Cardiac septum (tissue), 1 donor: ENCODE results near the gene ERAS. TPM values are rescaled to one million over a fixed set of nuclear protein-coding genes. Genes with fewer than 3 reads are reported as not detected.
"Not testable (repeated sequence)": the region's sequence is repeated elsewhere in the genome, so short reads cannot be mapped to it uniquely, and the experiment has no call there.

ENCODE experiments used
- DNase-seq: peaks from one replicate; pipeline ENCODE4 v3.0.0-alpha.2; 2020; ENCODE audit warnings: low spot score
- intact Hi-C: fragments of 100-400 bp; cut with DNase I; formaldehyde crosslinking; loops from one replicate; pipeline ENCODE4 v1.14.0; 2022
- total RNA-seq: library from RNA; stranded (reverse); fragmentation: NEBNext Ultra II Directional; extraction: Animal tissue kit (Norgen Biotek cat#: 25700); gene quantifications from one replicate; pipeline ENCODE4 v1.2.1, GENCODE V29; 2021
- donor health status: DM: no; HTN: no; CAD: no.

ERAS gene
- total RNA-seq, 1 donor from 2014 or later, result not detected

DNA sequence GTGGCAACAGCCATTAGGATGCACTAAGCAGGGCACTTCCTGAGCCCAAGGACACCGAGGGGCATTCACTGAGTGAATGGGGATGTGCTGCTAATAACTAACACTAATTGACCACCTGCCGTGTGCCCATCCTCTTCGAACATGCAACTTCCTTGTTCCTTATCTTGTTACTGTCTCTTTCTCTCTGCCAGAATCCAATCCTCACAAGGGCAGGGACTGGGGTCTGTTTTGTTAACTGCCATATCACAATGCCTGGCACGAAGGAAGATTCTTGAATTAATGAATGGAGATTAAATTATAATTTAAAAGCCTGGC is 1.3 kb downstream of the ERAS start:
- no peak for DNase-seq
- intact Hi-C loops, result no loop called here

DNA sequence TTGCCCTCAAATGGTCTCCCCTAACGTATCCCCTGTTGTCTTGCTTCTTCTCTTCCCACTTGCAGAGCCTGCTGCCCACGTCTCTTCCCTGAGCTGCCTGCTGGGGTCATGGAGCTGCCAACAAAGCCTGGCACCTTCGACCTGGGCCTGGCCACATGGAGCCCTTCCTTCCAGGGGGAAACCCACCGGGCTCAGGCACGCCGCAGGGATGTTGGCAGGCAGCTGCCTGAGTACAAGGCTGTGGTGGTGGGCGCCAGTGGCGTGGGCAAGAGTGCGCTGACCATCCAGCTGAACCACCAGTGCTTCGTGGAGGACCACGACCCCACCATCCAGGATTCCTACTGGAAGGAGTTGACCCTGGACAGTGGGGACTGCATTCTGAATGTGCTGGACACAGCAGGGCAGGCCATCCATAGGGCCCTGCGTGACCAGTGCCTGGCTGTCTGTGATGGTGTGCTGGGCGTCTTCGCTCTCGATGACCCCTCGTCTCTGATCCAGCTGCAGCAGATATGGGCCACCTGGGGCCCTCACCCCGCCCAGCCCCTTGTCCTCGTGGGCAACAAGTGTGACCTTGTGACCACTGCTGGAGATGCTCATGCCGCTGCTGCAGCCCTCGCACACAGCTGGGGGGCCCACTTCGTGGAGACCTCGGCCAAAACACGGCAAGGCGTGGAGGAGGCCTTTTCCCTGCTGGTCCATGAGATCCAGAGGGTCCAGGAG is 2.9 kb downstream of the ERAS start:
- intact Hi-C loops, result no loop called here

DNA sequence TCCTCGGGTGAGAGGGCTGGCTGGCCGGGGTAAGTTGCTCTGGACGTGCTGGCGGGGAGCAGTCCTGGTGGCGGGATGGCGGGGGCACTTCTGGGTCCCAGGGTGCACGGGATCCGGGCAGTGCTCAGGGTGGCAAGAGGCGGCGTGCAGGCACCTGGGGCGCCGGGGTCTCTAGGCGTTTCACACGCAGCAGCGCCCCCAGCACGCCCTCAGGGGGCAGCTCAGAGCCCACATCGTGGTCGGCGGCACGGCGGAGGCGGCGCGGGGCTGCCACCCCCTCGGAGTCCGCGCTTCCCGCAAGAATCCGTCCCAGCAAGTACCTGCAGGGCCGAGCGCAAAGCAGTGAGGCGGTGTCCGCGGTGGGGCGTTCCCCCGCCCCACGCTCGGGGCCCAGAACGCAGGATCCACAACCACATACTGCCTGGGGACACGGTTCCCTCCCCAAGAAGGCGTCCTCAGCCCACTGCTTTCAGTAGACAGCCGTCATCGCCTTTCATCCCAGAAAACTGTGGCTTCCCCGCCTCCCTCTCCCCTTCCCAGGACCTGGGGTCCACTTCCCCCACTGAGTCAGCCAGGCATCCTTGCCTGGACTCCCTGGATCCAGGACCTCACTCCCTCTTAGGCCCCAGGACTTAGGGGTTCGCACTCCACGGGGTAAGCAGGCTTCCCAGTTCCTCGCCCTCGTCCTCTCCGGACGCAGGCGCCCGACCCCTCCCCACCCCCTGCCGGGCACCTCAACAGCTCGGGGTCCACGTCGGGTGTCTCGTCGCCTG is 5.0 kb downstream of the ERAS start:
- intact Hi-C loops, result no loop called here
- no peak for DNase-seq

More for the DNA sequence above, 2.9 kb downstream of the ERAS start:
- DNase-seq, result no peak

DNA sequence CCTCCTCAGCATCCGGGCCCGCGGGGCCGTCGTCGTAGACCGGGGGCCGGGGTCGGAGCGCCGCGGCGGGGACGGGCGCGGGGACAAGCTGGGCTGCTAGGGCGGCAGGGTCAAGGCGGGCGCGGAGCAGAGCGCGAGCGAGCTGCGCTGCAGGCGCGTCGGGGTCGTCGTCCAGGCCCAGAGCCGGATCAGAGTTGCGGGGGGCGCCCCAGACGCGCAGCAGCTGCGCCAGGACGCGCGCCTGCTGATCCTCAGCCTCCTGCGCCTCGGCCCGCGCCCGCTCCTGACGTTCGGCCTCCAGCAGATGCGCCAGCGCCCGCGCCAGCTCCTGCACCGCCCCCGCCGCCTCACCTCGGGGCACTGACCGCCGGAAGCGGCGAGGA is 5.6 kb downstream of the ERAS start:
- intact Hi-C loops, result no loop called here
- no peak for DNase-seq

DNA sequence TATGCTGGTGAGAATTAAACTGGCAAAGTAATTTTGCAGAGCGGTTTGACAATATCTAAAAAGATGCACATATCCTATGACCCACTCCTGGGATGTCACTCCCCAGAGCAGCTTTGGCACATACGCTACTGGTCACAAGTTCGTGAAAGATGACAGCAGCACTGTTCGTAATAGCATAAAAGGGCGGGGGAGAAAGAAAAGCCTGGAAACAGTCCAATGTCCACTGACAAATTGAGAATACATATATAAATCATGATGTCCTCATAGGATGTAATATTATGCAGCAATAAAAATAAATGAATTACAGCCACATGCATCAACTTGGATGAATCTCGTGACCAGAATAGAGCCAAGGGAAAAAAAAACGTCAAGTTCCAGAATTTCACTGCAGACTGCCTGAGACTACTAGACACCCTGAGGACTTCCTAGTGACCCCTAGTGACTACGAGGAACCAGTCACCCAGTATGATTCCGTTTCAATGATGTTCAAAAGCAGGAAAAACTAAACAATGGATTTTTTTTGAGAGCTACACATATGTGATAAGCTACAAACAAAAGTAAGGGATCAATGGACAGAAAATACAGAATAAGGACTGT is 7.3 kb downstream of the ERAS start:
- intact Hi-C loops, result no loop called here
- DNase-seq, result no peak

DNA sequence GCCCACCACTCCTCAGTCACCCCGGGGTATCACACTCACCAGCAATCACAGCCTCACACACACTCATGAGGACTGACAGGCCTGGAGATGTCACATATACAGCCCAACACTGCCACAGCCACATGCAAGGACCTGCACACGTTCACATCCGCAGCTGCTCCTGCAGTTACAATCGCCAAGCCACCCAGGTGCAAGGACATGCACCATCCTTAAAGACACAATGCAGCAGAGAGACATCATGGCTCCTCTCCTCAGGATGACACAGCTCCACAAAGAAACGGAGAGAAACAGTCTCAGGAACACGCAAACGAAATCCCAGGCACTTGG is 8.0 kb downstream of the ERAS start:
- DNase-seq, result no peak
- intact Hi-C loops, result no loop called here

DNA sequence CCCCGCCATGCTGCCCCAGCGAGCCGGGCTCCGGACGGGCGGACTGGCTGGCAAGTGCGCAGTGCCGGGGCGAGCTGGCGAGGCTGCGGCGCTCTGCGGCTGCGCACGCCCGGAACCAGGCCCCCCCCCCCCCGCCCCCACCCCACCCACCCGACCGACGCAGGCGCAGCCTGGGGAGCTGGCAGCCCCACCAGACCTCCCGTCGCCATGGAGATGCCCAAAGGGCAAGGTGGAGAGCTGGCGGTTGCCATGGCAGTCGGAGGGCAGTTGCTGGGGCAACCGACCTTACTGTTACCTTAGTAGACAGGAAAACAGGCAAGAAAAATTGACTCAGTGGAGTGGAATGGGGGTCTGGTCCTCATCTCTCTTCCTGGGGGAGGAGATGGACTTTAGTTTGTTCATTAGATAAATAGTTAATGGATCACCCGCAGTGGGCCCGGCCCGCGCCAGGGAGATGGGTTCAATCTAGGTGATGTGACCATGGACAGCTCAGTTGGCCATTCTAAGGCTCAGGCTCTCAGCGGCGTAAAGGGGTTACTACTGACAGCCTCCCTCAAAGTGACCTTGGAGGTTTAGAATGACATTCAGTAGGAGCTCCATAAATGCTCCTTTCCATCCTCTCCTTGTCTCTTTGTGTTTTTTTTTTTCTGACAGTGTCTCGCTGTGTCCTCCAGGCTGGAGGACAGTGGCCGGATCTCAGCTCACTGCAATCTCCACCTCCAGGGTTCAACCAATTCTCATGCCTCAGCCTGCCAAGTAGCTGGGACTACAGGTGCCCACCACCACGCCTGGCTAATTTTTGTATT is 9.4 kb downstream of the ERAS start, which contains the start of gene PCSK1N:
TSS of gene PCSK1N (minus strand) at position 87 of the 806 bp plus-strand sequence. CDS start at position 9, 78 bp downstream.
- no peak for DNase-seq
- intact Hi-C loops, result no loop called here

DNA sequence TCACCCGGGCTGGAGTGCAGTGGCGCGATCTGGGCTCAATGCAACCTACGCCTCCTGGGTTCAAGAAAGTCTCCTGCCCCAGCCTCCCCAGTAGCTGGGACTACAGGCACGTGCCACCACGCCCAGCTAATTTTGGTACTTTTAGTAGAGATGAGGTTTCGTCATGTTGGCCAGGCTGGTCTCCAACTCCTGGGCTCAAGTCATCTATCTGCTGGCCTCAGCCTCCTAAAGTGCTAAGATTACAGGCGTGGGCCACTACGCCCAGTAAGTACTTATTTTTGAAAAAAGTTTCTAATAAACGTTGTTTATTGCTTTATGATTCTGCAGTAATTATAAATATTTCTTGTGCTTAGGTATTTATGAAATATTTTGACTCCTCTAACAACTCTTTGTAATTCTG is 13.4 kb downstream of the ERAS start:
- intact Hi-C loops, result no loop called here
- DNase-seq, result no peak

DNA sequence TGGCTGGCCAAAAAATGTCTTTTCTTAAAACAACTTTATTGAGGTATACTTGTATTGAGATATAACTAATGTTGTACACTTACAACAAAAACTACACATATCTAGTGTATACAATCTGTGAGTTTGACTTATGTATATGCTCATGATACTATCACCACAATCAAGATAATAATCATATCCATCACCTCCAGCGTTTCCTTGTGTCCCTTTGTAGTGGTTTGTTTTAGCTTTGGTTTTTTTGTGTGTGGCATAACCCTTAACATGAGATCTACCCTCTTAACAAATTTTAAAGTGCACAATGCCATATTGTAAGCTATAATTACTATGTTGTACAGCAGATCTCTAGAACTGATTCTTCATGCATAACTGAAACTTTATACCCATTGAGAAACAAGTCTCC is 22.5 kb downstream of the ERAS start:
- DNase-seq, result no peak
- intact Hi-C loops, result no loop called here

DNA sequence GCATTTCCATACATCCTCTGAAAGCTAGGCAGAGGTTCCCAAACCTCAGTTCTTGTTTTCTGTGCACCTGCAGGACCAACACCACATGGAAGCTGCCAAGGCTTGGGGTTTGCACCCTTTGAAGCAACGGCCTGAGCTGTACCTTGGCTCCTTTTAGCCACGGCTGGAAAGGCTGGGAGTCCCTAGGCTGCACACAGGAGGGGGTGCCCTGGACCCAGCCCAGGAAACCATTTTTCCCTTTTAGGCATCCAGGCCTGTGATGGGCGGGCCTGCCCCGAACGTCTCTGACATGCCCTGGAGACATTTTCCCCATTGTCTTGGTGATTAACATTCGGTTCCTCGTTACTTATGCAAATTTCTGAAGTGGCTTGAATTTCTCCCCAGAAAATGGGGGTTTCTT is 26.5 kb downstream of the ERAS start:
- no peak for DNase-seq
- intact Hi-C loops, result no loop called here

DNA sequence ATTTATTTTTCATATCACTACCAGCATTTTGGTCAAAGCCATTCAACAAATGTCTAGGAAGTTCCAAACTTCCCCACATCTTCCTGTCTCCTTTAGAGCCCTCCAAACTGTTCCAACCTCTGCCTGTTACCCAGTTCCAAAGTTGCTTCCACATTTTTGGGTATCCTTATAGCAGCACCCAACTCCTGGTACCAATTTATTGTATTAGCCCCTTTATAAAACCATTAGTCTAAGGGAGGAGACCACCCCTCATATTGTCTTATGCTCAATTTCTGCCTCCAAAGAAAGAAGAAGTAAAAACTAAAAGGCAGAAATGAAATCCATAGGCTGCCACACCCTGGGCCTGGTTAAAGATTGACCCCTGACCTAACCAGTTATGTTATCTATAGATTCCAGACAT is 27.2 kb downstream of the ERAS start:
- intact Hi-C loops, DNase-seq: not testable (repeated sequence)

DNA sequence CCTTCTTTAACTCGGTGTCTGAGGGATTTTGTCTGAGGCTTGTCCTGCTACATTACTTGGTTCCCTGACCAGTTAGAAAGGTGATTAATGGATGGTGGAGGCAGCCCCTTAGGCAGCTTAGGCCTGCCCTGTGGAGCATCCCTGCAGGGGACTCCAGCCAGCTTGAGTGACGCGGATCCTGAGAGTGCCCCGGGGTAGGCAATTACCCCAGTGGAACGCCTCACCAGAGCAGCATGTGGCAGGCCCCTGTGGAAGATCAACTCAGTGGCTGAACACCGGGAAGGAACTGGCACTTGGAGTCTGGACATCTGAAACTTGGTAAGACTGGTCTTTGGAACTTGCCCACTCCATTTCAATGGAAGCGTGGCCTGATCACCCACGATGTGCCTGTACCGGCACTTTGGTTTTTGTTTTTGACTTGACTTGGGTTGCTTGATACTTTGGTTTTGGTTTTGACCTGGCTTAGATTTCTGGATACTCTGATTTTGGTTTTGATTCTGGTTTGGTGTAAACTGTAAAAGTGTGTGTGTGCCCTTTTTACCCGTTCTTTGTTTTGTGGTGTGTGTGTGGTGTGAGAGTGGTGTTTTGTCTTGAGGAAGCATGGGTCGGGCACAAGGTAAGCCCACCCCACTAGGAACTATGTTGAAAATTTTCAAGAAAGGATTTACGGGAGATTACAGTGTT is 27.9 kb downstream of the ERAS start:
- DNase-seq, intact Hi-C loops: not testable (repeated sequence)

DNA sequence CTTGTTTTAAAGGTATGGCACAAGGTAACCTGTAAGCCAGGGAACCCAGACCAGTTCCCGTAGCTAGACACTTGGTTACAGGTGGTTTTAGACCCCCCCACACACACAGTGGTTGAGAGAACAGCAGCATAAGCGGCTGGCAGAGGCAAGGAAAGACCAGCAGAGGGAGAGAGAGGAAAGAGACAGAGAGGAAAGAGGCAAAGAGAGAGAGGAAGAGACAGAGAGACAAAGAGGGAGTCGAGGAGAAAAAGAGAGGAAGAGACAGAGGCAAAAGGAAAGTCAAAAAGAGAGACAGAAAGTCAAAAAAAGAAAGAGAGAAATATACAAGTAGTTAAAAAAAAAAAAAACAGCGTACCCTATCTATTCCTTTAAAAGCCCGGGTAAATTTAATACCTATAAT is 28.6 kb downstream of the ERAS start:
- intact Hi-C loops, result no loop called here
- DNase-seq, result no peak

DNA sequence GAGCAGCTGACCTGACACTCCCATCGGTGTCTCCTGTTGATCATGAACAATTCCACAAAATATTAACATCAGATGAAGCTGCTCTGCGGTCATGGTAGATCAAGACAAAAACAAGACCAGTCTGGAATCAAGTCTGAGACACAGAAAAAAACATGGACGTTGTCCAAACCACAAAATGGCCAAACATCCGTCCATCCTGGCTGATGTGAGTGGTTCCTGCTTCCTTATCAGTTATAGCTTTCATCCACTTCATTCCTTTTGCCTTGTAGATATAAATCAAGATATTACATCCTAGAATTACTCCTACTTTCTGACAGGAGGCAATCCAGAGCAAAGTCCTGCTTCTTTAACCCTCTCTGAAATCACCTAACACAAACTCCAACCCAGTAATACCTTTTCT is 37.9 kb downstream of the ERAS start:
- intact Hi-C loops, result no loop called here

DNA sequence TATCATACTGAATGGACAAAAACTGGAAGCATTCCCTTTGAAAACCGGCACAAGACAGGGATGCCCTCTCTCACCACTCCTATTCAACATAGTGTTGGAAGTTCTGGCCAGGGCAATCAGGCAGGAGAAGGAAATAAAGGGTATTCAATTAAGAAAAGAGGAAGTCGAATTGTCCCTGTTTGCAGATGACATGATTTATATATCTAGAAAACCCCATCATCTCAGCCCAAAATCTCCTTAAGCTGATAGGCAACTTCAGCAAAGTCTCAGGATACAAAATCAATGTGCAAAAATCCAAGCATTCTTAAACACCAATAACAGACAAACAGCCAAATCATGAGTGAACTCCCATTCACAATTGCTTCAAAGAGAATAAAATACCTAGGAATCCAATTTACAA is 45.7 kb downstream of the ERAS start:
- DNase-seq, intact Hi-C loops: not testable (repeated sequence)

More for the DNA sequence above, 37.9 kb downstream of the ERAS start:
- no peak for DNase-seq

DNA sequence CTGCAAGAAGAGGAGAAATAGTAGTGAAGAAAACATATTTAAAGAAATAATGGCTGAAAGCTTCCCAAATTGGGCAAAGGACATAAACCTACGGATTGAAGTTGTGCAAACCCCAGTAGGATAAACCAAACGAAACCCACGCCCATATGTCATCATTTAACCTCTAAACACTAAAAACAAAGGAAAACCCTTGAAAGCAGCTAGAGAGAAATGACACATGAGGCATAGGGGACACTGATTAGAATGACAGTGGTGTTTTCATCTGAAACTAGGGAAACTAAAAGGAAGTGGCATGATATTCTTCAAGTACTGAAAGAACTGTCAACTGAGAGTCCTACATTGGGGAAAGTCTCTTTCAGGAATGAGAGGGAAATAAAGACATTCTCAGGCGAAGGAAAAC is 50.6 kb downstream of the ERAS start:
- DNase-seq, intact Hi-C loops: not testable (repeated sequence)
